HG03571 (cell line): Measurements from ENCODE around the gene TEX10.
"Not testable (repeated sequence)": the region's sequence is repeated elsewhere in the genome, so short reads cannot be mapped to it uniquely, and the experiment has no call there.

Source experiments
- ATAC-seq: cut with Tn5 transposase; IDR thresholded peaks from one replicate; pipeline ENCODE4 v1.9.1; 2021; ENCODE audit not compliant: unreplicated experiment

TEX10 gene

DNA sequence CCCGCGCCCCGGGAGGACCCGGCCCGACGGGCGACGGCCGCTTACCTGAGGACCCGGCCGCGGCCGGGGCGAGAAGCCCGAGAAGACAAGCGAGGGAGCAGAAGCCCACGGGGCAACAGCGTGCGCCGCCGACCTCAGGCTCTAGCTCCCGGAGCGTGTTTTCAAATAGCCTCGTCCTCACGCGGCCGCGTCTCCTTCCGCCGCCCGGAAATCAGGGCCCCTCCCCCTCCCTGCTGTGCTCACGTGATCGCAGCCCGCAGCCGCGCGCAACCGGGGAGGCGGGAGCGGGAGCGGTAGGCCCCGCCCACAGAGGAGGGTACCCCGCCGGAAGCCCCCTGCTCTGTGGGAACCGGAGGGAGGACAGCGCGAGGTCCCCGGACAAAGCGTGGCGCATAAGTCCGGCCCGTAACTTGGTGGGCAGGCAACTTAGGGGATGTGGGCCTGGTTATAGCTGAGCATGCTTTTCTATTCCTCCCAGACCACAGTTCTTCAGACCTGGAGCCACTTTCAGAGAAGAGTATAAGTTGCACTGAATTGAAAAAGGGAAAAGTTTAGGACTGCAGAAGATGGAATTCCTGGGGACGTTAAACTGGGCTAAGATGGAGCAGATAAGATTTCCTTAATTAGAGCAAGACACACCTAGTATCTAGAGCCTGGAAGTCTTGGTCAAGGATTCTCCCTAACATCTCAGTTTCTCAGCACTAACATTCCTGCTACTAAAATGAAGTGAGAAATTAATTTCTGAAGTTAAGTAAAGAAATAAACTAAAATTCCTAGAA, at the start of gene TEX10:
TEX10 (minus strand) TSS at position 216 of the 779 bp plus-strand sequence. CDS start 3,579 bp downstream, outside the sequence.
- ATAC-seq = peak; percentile 72

DNA sequence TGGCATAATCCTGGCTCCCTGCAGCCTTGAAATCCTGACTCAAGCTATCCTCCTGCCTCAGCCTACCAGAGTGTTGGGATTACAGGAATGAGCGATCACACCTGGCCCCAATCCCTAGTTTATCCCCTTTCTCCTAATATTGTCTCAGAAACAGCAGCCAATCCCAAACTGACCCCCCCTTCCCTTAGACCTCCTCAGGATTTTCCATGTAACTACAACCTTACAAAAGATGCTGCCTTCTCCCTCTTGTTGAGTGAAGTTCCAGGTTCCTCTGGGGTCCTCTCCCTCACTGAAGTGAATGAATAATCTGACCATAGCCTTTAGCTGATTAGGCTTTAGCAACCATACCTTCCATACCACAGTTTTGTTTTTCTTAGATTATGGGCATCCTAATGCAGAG, 48.3 kb upstream of the TEX10 start:
- no peak for ATAC-seq

DNA sequence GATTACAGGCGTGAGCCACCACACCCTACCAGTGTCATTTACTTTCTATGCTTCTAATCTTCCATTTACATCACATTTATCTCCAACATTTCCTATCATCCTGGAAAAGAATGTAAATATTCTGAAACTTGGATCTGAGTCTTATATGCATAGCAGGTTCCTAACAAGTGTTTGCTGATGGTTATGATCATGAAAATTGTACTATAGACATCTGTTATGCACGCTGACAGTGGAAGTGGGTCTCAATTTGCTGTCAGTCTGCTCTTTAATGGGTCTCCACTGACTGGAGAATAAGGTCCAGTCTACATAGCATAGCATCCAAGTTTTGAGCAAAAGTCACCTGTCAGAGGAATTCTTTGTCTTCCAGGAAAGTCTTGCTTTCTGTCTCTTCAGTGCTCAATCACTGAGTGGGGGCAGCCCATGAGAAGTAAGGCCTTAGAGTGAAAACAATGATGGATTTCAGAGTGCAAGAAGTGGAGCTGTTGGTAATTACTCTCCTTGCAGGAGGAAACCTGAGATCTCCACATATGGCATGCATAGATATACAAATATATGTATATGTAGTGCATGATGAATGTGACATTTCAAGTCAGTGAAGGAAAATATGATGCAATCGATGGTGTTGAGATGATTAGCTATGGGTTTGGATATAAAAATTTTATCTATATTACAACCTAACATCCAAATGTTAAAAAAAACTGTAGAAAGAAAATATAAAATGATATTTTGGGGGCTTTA, 45.0 kb upstream of the TEX10 start:
- ATAC-seq = no peak

DNA sequence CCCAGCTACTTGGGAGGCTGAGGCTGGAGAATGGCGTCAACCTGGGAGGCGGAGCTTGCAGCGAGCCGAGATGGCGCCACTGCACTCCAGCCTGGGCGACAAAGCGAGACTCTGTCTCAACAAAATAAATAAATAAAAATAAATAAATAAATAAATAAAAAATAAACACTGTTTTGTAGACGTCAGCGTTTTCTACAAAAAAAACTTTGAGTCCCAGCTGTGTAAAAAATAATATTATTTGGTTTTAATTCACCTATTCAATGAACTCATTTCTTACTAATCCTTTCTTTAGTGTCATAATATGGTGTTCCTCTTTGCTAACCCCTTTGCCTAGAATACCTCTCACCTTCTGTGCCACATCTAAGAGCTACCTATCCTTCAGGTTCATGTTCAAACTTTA, 44.0 kb upstream of the TEX10 start:
- ATAC-seq = no peak

DNA sequence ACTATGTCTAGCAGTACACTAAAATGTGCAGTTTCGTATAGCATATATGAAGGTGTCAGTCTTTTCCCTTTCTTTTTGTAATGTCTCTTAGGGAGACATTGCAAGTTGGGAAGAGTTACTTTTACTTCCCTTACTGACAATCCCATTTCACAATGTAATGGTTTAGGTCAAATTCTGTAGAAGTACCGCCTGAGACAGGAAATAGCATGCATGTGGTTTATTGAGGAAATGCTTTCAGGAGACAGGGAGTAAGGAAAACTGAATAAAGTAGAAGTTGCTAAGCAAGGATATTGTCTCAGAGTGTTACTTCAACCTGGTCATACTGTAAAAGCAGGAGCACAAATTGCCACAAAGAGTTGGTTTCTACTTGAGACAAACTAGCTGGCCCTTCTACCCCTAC, 42.1 kb upstream of the TEX10 start:
- ATAC-seq = no peak

DNA sequence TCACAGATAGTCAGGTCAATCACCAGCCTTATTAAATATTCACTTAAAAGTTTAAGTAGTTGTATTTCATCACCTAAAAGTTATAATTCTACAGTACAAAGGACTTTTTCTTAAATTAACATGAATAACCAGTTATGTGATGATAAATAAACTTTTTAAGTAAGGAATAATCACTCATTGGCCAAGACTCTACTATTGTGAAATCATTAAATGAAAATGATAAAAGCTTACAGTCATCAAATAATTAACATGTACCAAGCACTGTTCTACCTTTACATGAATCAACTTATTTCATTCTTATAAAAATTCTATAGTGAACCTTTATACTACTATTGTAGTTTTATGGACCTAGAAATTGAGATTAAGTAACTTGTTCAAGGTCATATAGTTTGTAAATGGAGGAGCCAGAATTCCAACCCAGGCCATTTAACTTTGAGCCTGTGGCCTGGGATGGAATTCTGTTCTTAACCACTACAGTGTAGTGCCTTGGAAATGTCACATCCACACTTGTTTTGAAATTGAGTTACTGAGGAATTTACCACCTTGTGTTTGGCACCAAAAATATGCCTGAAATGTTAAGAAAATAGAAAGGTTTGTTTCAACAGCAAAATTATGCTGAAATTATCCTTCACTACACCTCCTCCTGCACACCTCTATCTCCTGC, 41.4 kb upstream of the TEX10 start:
- no peak for ATAC-seq

DNA sequence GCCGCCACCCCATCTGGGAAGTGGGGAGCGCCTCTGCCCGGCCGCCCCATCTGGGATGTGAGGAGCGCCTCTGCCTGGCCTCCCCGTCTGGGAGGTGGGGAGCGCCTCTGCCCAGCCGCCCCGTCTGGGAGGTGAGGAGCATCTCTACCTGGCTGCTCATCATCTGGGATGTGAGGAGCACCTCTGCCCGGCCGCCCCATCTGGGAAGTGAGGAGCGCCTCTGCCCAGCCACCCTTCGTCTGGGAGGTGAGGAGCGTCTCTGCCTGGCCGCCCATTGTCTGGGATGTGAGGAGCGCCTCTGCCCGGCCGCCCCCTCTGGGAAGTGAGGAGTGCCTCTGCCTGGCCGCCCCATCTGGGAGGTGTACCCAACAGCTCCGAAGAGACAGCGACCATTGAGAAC, 40.2 kb upstream of the TEX10 start:
- not testable (repeated sequence) for ATAC-seq

DNA sequence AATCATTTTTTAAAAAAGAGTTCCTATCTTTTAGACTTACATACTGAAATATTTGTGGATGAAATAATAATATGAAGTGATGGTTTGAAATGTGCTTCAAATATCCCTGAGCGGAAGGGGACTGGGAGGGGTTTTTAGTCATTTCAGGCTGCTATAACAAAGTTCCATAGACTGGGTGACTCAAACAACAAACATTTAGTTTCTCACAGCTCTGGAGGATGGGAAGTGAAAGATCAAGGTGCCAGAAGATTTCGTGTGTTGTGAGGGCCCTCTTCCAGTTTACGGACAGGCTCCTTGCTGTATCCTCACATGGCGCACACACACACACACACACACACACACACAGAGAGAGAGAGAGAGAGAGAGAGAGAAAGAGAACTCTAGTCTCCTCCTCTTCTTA, 27.1 kb upstream of the TEX10 start:
- no peak for ATAC-seq

DNA sequence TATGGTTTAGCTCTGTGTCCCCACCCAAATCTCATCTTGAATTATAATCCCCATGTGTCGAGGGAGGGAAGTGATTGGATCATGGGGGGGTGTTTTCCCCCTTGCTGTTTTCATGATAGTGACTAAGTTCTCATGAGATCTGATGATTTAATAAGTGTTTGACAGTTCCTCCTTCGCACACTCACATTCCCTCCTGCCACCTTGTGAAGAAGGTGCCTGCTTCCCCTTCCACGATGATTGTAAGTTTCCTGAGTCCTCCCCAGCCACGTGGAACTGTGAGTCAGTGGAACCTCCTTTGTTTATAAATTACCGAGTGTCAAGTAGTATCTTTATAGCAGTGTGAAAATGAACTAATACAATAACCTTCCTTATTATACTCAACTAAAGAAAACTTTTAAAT, 24.3 kb upstream of the TEX10 start:
- ATAC-seq = no peak

DNA sequence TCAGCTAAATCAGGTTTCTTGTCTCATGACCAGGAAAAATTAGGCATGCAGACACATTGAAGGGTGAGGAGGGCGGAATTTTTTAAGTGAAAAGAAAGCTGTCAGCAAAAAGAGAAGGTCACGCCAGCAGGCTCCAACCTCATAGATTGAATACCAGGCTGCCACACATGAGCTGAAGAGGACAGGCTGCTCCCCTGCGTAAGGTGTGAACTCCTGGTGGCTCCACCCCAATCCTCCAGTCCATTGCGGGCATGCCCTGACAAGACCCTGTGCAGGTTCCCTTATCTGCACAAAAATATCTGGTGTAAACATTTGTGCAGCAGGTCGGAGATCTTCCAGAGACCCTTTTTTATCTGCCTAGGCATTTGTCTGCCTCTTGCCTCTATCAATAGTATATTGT, 22.9 kb upstream of the TEX10 start:
- no peak for ATAC-seq

DNA sequence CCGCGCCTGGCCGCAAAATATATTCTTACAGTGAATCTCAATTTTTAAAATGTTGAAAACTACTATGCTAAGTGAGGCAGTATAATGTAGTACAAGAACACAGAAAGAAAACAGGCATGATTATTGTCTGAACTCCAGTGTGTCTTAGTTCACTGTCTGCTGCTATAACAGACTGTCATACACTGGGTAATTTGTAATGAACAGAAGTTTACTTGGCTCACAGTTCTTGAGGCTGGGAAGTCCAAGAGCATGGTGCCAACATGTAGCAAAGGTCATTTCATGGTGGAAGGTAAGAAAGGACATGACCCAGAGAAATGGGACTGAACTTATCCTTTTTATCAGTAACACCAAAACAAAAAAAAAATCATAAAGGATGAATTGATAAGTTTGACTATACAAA, 19.9 kb upstream of the TEX10 start:
- no peak for ATAC-seq

DNA sequence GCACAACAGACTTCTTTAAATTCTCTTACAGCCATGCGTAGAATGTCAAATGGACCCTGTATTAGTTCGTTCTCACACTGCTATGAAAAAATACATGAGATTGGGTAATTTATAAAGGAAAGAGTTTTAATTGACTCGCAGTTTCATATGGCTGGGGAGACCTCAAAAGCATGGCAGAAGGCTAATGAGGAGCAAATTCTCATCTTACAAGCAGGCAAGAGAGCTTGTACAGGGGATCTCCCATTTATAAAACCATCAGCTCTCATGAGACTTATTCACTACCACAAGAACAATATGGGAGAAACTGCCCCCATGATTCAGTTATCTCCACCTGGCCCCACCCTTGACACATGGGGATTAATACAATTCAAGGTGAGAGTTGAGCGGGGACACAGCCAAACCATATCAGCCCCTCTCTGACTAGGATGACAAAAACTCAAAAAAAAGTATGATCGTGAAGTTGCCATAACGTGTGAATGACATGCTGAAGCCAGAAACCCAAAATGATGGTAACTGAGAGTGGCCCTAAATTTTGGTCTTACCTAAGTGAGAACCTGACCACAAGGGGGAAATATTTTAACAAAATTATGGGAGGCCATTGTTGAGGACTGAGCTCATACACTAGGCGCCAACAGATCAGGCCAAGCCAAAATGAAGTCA, 17.5 kb upstream of the TEX10 start:
- no peak for ATAC-seq

DNA sequence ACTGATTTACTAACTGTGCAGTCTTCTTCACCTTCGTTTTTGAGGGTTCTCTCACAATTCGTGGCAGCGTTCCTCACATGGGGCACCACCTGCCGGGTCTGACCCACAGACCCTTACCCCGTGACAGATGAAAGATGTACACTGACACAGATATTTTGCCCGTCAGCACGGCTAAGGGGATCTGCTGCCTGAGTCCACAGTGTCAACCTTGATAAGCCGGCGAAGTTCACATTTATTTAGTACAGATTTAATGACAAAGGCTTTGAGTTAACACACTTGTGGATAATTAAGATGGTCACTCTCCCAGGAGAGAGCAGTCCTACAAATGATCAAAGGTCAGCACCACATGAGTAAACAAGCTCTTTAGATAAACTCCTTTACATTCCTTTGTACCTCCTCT, 15.9 kb upstream of the TEX10 start:
- ATAC-seq = no peak

DNA sequence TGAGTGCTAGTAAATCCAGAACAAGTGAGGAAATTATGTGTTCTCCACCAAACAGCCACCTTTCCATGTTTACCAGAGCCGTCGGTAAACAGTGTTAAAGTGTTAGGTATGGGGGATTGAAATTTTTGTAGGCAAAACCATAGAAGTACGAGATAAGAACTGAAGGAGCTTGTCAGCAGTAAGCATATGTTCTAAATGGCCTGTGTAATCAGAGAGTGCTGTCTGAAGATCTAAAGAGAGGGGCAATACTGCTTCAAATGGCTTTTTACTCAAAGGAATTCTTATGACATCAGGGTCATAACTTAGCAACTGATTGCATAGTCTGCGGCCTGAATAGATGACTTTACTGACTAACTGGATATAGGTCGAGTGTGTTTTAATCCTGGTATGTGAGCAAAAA, 13.4 kb upstream of the TEX10 start:
- ATAC-seq = no peak

DNA sequence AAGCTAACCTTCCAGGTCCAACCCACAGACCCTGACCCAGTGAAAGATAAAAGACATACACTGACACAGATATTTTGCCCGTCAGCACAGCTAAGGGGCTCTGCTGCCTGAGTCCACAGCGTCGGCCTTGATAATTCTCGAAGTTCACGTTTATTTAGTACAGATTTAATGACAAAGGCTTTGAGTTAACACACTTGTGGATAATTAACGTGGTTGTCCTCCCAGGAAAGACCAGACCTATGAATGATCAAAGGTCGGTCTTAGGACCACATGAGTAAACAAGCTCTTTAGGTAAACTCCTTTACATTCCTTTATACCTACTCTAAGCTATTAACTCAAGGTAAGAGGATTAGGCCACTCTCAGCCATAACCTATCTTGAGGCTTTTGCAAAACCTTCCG, 11.3 kb upstream of the TEX10 start:
- ATAC-seq = no peak

DNA sequence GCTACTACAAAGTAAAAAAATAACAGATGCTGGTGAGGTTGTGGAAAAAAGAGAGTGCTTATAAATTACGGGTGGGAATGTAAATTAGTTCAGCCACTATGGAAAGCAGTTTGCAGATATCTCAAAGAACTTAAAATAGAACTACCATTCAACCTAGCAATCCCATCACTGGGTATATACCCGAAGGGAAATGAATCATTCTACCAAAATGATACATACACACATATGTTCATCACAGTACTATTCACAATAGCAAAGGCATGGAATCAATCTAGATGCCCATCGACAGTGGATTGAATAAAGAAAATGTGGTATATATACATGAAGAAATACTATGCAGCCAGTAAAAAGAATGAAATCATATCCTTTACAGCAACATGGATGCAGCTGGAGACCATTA, 6.3 kb upstream of the TEX10 start:
- no peak for ATAC-seq

DNA sequence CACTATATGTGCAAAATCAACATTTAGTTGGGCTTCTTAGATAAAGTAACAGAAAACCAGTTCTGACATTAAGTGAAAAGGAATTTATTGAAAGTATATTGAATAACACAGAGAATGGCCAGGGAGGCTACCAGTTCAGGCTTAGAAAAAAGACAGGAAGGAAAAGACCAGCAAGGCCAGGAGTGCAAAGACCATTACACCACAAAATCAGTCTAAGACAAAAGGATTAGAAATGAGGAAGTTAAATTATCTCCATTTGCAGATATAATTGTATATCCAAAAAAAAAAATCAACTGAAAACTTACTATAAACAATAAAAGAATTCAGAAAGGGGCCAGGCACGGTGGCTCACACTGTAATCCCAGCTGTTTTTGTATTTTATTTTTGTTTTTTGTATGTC, 4.8 kb upstream of the TEX10 start:
- no peak for ATAC-seq

DNA sequence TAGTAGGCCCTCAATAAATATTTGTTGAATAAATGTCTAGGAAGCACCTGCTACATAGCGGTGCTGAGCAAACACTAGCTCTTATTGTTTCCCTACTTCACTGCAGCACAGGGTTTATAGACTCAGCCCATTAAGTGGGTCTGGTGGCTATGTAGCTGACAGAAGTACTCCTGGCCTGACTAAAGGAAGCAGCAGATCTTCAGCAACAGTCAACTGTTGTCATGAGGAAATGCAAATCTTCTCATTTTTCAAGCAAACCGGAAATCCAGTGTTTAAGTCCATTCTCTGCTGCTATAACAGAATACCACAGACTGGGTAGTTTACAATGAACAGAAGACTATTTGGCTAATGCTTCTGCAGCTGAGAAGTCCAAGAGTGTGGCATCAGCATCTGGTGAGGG, 2.8 kb upstream of the TEX10 start:
- ATAC-seq = no peak

DNA sequence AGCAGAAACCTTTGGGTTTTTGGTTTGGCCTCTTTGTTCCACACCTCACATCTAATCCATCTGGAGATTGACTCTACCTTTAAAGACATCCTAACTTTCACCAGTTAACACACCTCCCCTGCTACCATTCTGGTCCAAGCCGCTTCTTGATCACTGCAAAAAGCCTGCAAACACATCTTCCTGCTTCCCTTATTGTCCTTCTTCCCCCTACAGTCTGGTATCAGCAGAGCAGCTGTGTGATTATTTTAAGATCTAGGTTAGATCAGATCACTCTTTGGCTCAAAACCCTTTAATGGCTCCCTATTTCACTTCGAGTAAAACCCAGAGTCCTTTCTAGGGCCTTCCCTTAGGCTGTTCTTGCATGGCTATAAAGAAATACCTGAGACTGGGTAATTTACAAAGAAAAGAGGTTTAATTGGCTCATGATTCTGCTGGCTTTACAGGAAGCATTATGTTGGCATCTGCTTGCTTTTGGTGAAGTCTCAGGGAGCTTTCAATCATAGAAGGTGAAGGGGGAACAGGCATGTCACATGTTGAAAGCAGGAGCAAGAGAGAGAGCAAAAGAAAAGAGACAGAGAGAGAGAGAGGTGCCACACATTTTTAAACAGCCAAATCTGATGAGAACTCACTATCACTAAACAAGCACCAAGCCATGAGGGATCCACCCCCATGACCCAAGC, 1.5 kb upstream of the TEX10 start:
- no peak for ATAC-seq

DNA sequence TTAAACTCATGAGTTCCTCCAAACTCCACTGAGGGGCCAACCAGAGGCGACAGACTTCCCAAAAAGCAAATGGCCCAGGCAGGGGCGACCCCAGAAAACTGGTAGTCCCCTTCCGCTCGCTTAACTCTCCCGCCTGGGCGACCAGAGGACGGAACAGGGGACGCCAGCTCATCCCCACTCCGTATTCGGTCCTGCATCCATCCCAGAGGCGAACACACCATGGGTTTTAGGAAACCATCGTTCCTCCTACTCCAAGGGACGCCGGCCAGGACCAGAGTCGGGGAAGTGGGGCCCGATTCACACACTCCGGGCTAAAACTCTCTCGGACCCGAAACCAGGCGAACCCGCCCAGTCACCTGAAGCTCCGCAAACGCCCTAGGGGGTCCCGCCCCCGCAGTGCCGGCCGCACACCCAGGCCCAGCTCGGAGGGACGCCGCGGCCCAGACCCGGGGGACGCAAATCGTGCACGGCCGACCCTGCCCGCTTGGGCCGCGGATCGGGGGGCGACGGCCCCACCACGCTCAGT, 478 bp downstream of the TEX10 start:
- peak; percentile 33 for ATAC-seq

DNA sequence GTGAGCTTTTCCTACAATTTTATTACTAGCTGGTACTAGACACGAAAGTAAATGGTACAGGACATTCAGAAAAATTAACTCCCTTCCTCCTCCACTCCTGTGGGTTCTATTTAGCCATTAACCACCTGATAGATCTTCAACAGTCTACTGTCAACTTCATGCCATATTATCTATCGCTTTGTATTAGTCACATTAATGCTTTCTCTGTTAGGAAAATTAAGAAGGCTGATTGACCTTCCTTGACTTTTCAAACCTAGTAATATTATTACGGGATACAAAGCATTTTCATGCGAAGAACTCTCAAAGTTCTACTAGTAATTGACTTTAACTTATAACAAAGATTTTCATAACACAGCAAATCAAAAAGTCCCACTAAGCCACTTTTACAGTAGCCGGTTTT, 1.2 kb downstream of the TEX10 start:
- ATAC-seq = no peak
